GM18508 (cell line): ENCODE data around the gene SDC3.

Experiments
- ATAC-seq: cut with Tn5 transposase; IDR thresholded peaks from one replicate; pipeline ENCODE4 v1.9.1; 2021; ENCODE audit warnings: moderate number of reproducible peaks; ENCODE audit not compliant: insufficient read depth, unreplicated experiment

The SDC3 gene

DNA sequence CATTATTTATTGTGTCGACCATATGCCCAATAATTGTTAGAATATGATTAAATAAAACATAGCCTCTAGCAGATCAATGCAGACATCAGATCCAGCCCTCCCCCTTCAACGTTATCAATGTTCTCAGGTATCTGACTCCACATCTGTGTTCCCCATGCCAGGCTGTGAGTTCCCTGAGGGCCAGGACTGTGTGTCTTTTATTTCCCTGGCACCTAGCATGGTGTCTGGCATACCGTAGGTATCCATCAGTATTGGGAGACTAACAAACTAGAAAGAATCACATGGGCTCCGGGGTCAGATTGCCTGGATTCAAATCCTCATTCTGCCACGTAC, 48.3 kb downstream of the SDC3 start:
- no peak for ATAC-seq

DNA sequence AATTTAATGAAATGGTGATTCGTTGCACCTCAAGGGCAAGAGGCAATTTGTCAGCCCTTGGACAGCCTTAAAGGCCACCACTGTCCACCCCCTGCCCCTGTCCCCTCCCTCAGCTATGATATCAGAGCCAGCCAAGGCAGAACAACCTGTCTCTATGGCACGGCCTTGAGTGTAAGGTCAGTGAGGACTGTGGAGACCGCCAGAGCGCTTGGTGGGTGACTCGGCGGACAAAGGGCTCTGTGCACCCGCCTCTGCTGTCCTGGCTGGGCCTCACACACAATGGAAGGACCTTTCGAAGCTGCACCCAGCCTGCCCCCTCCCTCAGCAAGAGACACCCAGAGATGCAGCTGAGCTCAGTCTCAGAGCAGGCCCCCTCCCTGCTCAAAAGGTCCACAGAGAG, 50.6 kb downstream of the SDC3 start:
- no peak for ATAC-seq

DNA sequence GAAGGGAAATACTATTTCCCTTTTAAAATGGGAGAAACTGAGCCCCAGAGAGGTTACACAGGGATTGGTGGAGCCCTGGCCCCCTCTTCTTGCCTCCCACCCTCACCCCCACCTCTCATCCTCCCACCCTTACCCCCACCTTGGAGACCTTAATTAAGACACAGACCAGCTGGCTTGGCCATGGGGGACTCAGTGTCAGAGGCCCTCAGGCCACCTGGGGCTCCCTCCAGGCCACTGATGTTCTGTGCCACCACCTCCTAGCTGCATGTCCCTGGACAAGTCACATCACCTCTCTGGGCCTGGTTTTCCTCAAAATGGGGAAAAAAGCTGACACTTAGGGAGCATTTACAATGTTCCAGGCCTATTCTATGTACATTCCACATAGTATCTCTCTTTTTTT, 51.5 kb downstream of the SDC3 start:
- no peak for ATAC-seq

DNA sequence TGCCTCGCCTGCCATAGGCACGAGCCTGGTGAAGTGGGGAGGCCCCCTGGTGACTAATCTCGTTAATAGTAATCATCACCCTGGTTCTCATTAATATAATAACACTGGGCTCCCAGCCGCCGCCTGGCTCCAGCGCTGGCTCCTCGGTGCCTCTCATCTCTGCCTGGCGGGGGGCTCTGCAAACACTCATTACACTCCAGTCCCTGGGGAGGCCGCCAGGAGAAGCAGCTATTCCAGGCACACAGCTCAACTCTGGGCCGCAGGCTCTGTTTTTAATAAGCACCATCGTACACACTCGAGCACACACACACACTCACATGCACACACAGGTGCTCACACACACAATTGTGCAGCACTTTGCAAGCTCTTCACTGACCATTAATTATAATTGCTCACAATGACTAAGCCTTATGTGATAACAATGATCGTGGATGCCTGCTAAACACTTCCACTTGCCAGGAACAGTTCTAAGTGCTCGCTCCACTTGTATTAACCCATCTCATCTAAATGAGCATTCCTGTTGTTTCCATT, 52.2 kb downstream of the SDC3 start:
- ATAC-seq = no peak

DNA sequence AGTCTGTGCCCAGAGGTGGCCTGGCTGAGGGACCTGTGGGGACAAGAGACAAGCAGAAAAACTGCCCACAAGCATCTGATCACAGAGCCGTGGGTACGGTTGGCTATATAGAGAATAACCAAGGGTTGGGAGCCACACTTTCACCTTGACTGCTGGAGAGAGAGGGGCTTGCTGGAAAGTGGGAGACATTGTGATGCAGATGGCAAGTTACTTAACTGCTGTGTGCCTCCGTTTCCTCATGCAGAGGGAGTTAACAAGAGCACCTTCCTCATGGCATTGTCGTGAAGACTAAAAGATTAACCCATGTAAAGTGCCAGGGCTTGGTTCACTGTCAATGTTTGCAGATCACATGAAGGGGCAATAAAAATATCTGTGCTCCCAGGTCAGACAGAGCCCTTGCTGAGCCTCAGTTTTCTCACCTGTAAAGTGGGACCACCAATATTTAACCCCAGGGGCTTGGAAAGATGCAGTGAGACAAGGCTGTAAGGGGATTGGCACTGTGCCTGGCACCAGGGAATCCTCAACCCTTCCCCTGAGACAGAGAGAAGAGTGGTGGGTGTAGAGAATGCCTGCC, 52.8 kb downstream of the SDC3 start:
- ATAC-seq = no peak

DNA sequence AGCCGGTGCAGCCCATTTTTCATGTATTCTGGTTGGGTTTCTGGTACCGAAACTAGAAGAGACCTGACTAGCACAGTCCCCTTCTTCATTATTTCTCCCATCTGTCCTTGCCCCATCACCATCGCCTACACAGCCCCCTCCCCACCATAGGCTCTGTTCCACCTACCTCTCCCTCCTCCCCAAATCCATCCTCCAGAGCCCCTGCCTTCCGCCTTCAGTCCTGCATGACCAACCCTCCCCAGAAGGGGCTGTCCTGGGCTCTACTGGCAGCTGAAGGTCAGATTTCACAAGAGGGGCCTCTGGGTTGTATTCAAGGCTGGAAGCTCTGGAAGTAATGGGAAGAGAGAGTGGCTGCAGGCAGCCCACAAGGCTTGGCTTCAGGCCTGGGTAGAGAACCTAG, 55.2 kb downstream of the SDC3 start:
- no peak for ATAC-seq

DNA sequence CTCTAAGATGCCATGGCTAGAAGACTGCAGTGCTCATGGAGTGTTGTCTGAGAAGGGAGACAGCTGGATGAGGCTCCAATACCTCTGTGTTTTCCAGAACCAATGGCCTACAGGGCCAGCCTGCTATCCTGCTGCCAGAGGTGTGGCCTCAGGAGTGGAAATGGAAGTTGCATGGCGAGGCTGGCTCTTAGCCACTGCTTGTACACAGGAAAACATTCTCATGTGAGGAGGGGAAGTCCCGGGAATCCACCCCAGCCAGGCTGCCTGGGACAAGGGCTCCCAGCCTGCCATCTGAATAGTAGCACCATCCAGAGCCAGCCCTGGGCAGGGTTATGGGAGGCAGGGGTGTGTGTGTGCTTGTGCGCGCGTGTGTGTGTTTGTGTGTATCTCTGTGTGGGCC, 56.5 kb downstream of the SDC3 start:
- no peak for ATAC-seq

DNA sequence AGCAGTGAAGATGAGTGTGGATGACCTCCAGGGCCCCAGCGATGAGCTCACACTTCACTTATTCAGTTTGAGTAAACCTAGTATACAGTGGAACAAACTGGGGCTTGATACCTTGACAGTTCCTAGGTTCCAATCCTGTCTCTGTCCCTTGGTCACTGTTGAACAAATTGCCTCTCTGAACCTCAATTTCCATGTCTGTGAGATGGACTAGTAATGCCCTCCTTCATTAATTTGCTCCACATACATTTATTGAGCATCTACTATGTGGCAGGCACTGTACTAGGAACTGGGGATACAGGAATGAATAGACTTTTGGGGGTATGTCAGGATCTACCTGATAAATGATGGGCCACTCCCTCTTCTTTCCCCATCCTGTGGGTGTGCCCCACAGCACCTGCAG, 57.3 kb downstream of the SDC3 start:
- ATAC-seq = no peak

DNA sequence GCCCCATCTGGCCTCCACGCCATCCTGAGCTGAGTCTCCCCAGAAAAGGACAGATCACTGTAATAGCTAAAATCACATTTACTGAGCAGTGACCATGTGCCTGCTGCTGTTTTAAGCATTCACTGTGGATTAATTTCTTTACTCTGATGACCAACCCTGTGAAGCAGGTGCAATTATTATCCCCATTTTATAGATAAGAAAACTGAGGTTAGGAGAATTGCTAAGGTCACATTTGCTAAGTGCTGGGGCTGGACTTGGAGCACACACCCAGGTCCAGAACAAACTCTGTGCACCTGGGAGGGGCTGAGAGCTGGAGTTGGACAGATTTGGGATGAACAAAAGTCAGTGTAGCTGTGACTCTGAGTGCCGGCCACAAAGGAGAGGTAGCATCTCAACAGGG, 58.0 kb downstream of the SDC3 start:
- ATAC-seq = no peak

DNA sequence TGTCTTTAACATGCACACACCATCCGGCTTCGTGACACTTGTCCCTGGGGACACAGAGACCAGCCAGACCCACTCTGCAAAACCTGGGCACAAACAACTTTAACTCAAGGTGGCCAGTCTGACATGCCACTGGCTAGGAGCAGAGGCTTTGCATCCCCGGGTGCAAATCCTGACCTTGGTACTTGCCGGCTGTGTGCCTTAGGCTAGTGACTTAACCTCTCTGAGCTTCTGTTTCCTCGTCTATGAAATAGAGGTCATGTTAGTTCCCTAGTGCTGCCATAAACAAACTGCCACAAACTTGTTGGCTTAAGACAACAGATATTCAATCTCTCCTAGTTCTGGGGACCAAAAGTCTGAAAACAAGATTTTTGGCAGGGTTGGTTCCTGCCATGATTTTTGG, 60.4 kb downstream of the SDC3 start:
- no peak for ATAC-seq

DNA sequence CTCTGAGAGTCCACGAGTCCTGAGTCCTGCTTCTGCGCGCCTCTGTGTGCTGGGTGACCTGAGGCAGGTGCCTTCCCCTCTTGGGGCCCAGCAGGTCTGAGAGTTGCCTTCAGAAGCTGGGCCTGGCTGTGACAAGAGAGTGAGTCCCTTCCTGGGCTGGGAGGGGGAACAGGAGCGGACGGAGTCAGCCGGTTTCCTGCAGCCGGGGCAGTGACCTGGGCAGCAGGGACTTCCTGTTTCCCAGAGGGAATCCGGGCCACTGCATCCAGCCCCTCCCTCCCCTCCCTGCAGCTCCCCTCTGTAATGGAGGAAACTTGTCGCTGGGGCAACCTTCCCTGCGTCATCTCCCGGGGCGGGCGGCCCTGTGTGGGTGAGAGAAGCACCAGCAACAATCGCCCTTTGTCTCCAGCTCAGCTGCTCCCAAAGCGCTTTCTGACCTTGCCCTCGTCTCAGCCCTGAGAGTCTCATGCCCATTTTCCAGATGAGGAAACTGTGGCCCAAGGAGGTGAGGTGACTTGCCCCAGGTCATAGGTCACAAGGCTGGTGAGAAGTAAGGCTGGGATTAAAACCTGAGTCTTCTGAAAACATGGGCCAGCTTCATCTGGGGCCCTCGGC, 61.1 kb downstream of the SDC3 start:
- no peak for ATAC-seq

DNA sequence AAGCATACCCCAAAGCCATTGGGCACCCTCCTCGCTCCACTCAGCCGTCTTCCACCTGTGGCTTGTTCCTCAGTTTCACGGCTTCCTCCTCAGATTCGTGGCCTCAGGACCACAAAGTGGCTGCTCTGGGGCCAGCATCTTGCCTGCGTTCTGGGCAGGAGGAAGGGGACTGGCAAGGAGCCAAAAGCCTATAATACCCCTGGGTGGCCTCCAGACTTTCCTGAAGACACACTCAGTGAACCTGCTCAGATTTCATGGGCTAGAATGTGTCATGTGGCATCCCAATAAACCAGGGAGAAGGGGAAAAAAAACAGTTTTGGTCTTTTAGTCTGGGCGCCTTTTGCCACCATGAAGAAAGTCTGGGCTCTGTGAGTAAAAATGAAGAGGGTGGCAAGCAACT, 62.0 kb downstream of the SDC3 start:
- no peak for ATAC-seq

DNA sequence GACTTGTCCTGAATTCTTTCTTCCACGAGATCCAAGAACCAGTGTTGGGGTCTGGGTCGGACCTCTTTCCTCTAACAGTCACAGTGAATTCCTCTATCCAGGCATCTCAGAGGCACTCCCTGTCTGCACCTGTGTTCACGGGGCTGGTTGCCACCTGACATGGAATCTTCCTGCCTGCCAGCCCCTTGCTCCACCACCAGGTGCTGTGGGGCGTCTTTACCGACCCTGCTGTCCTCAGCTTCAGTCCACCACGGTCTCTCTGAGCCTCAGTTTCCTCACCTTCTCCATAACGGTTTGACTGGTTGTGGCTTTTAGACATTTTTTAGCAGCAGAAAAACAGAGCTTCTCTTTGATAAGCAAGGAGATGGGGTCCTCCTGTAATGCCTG, 62.7 kb downstream of the SDC3 start:
- ATAC-seq = no peak

DNA sequence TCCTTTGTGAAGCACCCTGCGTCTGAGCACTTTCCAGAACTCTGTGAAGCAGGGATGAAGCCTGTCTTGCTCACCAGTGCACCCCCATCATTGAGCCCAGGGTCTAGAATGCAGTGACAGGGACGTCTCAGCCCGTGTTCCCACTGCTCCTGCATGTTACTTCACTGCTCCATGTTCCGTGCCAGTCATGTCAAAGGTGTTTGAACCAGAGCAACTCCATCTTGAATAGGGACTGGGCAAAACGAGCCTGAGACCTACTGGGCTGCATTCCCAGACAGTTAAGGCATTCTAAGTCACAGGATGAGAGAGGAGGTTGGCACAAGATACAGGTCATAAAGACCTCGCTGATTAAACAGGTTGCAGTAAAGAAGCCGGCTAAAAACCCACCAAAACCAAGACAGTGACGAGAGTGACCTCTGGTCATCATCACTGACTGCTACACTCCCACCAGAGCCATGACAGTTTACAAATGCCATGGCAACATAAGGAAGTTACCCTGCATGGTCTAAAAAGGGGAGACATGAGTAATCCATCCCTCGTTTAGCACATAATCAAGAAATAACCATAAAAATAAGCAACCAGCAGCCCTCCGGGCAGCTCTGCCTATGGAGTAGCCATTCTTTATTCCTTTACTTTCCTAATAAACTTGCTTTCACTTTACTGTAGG, 63.2 kb downstream of the SDC3 start:
- no peak for ATAC-seq

DNA sequence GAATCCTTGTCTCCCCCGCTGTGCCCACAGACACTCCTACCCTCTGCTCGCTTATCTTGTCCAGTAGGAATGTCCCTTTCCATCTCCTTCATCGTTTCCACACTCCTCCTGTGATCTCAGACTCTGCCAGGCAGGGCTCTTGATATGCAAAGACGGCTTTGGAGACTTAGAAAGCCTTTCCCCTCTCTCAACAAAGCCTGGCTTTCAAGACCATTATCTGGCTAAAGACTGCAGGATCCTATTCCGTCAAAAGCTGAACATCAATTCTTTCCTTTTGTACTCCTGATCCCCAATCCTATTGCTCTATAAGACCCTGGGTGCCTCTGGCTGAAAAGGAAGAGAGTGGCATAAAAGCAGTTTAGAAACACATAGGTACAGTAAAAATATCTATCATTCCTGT, 63.9 kb downstream of the SDC3 start:
- no peak for ATAC-seq

DNA sequence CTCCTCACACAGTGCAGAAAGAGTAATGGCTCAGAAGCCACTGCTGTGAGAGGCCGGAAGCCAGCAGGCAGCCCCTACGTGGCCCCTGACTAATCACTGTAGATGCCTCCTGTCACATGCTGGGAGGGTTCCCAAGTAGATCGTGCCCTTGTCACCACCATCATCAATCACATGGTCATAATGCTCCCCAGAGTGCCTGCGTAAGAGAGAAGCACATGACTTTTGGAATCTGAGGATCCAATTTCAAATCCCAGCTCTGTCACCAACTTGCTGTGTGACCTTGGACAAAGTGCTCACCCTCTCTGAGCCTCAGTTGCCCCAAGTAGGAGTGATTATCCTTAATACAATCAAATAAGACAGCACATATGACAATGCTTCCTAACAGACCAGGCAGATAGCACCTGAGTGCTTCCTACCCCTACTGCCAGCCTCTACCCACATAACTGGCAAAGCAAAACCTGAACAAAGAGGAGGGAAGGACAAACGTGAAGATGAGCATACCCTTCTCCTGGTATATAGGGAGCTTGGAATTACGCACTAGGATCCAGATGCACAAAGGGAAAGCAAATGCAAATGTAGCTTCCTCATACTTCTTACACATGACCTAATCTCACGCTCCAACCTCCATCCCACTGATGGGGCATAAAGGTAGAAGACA, 65.7 kb downstream of the SDC3 start:
- no peak for ATAC-seq

DNA sequence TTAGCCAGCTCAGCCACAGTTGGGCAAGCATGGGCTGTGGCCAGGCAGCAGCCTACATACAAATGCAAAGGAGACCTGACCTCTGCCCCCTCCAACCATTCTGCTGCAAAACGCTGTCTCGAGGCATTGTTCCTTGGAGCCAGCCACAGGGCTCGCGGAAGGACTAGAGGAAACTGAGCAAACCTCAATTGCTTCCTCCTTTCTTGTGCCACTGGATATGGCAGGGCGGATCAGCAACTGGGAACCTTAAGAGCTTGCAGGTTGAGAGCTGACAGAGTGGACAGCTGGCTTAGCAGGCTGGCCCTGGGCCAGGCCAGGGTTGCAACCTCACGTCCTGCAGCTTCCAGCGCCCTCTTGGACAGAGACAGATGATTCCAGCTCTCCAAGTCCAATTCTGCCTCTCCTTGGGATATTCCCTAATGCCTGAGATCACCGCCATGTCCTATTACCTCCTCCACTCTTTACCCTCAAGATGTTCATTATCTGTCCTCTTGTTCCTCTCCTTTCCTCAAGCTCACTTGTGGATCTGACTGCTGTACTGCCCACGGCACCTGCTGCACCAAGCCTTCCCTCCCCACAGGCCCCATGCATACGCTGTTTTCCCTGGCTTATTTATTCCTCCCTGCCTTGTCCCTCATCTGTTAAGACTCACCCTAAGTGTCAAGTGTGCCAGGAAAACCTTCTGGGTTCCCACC, 67.5 kb downstream of the SDC3 start:
- no peak for ATAC-seq

DNA sequence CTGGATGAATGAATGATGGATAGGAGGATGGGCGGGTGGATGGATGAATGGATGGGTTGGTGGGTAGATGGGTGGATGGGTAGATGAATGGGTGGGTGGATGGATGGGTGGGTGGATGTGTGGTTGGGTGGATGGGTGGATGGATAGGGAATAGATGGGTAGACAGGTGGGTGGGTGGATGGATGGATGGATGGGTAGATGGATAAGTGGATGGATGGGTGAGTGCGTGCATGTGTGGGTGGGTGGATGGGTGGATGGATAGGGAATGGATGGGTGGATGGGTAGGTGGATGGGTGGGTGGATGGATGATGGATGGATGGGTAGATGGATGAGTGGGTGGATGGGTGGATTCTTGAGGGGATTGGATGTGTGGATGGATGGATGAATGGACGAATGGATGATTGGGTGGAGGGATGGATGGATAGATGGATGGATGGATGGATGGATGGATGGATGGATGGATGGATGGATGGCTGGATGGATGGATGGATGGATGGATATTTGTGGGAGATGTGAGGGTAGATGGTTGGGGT, 68.7 kb downstream of the SDC3 start:
- ATAC-seq = no peak

DNA sequence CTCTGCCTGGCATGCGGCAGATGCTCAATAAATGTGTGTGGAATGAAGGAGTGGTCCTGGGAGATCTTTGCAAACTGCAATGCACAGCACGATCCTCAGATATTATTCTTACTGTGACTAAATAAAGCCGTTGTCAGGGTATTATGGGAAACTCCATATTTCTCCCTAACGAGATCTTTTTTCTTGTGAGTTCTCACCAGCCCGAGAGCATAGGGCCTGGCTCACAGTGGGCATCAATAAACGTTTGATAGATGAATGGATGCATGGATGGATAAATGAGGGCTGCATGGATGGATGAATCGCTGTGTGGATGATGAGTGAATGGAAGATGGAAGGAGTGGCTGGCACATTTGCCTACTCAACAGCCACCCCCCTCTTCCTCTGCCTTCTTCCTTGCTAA, 69.6 kb downstream of the SDC3 start:
- no peak for ATAC-seq

DNA sequence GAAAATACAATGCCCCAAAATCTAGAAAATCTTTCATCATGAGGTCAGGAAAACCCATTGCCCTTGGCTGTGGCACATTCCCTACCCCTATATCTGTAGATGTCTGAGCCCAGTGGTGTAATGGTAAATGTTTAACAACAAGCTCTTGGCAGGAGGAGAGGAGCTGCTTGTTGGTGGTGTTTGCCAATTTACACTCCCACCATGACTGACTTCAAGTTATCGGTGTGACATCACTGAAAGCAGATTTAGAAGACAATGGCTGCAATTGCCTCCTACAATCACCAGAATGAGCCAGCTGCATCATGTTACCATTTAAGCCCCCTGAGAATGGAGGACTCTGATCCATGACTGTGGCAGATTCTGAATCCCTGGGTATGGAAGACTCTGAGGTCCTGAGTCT, 70.9 kb downstream of the SDC3 start:
- ATAC-seq = no peak

DNA sequence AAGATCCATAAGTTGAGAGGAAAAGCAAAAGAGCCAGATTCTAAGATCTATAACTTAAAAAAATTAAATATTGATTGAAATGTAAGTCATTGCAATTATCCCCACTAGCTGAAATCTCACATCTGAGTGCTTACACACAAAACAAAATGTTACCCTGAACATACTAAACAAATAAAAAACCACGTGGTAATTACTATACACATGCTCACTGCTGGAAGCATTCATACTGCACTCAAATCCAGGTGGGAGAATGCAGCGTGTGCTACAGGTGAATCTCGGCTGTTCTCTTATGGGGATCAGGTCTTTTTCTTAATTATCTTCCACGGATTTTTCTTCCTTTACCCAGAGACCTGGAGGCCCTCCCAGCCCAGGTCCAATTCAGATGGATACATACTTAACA, 74.3 kb downstream of the SDC3 start:
- no peak for ATAC-seq
